Measurements from ENCODE around the gene DAB1.

Gene DAB1

DNA sequence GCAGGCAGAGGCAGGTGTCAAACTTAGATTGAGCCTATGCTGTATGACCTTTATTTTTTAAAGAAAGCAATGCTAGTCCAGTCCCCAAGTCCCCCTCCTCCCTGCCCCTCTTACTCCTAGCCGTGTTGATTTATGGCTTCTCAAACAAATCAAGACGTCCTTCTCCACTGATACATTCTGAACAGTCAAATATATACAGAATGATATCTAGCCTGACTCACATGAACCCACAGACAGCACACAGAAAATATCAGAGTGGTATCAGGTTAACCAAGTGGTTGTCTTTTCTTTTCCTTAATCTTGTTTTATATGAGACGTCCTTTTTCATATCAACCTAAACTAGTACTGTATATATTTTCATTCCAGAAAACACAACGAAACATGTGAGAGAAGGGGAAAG is 13.4 kb downstream of the DAB1 start:
- no peak for DNase-seq

DNA sequence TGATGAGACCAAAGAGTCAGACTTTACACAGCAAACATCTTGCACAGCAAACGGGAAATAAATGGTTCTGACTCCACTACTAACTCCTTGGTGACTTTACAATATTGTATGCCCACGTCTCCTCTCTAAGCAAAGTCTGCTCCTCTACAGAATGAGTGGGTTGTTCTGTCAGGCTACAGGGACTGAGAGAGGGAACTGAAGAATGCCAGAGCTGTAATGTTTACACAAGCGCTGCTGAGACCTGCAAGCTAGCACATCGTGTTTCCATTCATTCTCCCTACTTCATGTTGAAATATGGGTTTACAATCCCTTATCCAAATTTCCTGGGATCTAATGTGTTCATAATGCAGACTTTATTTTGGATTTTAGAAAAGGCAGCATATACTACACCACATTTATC is 15.9 kb downstream of the DAB1 start:
- no peak for DNase-seq

DNA sequence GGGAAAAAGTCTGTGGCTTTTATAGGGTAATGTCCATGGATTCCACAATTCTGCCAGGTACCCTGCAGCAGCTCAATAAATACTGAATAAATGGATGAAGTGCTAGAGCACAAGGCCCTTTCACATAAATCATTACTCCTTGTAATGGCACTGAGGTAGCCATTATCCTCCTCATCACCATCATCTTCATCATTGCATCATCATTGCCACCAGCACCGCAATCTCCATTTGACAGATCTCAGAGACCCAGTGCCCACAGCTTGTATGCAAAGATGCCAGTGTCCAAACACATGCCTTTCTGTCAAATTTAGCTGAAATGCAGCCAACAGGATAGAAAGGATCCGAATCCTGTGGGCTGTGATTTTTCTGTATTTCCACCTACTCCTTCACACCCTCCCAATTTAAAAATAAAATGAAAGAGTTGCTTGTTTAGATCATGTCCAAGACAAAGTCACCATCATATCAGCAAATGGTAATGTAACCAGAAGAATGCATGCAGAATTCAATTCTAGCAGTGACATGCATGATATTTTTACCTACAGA is 17.4 kb downstream of the DAB1 start:
- no peak for DNase-seq

DNA sequence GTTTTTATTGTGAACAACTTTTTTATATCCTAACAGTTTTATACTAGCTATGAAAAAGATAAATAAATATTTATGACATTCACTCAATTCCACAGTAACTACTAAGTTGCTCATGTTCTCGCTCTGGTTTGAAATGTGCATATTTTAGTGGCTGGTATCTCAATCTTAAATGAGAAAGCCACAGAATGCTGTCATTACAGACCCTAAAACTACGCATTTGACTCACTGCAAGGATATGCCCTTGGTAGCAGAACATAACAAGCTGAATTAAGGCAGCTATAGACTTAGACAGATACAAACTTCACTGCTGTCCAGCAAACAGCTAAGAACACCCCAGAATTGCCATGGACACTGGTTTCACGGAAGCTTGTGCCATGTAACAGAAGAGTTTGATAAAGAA is 19.0 kb downstream of the DAB1 start:
- DNase-seq: no peak

DNA sequence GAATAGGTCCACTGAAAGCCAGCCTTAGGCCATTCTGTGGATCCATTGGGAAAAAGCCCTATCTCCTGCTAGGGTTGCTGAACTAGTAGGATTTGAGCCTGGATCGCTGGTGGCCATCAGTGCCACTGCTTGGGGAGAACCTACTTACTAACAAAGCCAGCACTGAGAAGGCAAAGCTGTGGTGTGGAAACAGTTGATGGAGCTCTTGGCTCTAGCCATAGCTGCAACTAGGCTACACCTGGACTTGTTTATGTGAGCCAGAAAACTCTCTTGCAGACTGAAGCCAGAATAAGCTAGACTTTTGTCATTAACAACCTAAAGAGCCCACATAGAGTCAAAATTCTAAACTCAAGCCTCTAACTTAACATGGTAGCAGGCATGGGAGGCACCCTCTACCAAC is 20.7 kb downstream of the DAB1 start:
- DNase-seq: no peak

DNA sequence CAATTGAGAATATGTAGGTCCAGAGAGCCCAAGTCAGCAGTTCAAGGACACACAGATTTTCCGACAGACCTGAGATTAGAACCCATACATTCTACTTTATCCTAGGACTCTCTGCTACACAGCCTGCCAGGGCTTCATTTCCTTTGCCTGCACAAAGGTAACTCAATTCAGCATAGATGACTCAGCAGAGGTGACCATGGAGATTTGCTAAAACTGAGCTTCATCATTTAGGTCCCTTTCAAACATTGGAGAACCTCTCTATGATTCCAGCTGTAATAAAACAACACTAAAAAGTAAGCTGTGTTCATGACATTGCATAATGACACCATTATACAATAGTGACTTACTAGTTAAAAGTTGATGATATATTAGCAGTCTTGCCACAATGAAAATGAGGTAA is 22.2 kb downstream of the DAB1 start:
- DNase-seq: no peak

DNA sequence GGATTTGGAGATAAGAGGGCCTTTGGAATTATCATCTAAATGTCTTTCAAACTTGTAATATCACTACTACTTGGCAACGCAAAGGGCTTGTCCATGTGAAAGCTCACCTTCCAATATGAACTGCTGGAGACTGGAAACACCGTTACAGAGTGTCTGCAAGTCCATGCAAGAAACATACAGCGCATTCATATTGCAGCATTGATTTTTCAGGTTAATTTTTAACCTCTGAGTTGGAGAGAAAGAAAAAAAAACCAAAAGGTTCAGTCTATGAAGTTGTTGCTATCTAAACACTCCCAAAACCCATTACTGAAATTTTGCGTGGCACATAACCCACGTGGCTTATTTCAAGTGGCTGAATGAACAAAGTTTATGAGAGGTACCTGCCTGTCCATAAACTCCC is 23.8 kb downstream of the DAB1 start:
- no peak for DNase-seq

DNA sequence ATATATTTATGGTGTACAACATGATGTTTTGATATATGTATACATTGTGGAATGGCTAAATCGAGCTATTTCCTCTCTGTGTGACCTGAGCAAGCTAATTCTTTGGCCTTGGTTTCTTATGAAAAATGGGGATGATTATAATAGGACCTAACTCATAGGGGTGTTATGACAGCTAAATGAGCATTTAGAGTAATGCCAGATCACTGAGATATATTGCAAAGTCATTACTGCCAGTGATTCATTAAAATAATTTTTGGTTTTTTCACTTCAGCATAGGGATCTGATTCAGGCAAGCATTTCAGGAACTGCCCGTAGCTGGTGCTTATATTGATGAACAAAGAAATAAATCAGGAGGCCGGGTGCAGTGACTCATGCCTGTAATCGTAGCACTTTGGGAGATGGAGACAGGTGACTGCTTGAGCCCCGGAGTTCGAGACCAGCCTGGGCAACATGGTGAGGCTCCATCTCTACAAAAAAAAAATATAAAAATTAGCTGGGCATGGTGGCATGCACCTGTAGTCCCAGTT is 30.7 kb downstream of the DAB1 start:
- DNase-seq: no peak

DNA sequence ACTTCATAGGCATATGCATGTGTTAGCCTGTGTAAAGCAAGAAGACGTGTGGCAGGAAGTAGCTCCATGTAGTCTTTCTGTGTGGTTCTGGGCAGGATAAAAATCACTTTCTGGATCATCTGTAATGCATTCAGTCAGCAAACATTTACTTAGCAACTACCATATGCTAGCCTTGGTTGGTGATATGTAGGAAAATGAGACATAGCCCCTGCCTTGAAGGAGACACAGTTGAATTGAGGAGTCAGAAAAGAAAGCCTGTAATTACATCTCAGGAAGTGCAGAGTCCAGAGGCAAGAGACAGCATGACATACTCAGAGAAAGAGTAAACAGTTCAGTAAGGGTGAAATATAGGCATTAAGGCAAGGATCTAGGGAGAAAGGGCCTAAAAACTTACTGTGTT is 38.5 kb downstream of the DAB1 start:
- no peak for DNase-seq

DNA sequence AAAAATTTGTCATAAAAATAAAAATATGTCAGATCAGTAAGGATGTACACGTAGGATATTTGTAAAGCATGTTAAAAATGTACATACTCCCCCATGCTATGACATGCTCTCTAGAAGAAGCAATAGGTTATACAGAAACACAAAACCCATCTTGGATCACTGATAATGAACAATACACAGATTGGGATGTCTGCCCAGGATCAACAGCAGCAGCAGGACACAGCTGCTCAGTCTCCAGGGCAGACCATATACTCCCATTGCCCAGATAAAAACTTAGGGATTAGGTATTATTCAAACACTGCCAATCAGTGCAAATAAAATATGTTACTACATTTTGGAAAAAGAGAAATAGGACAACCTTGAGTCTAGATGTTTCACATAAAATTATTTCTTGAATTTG is 39.0 kb downstream of the DAB1 start:
- no peak for DNase-seq

DNA sequence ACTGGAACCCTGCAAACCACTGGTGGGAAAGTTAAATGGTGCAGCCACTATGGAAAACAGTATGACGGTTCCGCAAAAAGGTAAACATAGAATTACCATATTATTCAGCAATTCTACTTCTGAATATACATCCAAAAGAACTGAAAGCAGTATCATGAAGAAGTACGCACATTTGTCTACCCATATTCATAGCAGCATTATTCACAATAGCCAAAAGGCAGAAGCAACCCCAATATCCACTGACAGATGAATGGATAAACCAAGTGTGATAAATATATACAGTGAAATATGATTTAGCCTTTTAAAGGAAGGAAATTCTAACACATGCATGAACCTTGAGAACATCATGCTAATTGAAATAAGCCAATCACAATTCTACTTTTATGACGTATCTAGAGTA is 39.6 kb downstream of the DAB1 start:
- no peak for DNase-seq

DNA sequence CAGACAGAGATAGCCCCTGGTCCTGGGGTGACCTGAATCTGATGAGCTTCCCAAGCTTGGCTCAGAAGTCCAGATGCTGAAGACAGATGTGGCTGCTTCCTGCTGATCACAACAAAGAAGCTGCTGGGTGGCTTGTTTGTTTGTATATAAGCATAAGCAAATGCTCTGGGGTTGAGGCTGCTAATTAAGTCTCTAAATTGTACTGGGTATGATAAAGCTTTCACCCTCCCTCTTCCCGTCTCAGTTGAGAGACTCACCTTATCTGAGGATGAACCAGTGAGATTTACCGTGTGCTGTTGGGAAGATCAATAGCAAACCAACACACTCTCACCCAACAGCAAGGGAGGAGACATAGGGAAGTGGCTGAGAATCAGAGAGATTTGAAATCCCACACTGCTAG is 42.0 kb downstream of the DAB1 start:
- DNase-seq: no peak

DNA sequence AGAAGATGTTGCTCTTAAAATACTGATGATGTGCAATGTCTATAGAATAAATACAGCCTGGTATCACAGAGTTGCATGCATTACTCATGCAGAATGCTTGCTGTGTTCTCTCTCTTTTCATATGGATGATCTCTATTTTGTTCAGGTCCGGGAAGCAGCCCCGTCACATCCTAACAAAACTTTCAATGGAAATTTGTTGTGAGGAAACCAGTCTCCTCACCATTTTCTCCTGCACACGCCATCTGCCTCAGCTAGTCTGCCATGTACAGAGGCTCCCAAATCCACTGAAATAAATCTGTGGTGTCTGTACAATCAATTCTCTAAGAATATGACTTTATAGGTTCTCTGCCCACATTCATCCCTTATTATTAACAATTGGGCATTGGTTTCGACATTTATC is 42.4 kb downstream of the DAB1 start:
- no peak for DNase-seq

DNA sequence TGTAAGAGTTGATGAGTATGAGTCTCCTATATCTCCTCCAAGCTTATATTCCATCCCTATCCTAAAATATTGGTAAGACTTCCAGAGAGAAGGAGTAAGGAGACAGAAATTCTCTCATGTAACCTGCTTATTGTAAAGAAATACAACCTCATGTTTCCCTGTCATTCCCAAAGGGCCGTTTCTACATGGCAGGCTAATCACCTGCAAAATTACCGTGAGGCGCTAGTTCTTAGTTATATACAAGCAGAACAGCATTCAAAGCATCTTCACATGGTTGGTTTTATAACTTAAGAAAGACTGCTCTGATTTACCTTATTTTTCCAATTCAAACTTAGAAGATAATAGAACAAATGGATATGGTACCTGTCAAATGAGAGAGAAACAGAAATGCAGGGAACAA is 42.9 kb downstream of the DAB1 start:
- no peak for DNase-seq

DNA sequence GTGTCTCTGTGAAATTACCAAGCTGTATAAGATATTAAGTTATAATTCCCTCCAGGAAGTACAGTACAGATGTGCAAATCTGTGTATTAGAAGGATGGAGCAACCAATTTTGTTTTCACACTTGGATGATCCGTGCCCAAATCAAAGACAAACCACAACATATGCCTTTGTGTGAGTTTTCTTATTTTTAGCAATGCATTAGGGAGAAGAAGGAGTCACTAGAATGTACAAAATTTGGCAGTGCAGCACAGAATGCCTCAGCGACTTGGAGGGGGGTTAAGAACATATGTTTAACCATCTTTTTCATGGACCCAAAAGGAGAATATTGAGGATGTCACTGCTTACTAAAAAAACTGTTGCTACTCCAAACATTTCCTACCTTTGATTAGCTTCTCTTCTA is 45.3 kb downstream of the DAB1 start:
- no peak for DNase-seq

DNA sequence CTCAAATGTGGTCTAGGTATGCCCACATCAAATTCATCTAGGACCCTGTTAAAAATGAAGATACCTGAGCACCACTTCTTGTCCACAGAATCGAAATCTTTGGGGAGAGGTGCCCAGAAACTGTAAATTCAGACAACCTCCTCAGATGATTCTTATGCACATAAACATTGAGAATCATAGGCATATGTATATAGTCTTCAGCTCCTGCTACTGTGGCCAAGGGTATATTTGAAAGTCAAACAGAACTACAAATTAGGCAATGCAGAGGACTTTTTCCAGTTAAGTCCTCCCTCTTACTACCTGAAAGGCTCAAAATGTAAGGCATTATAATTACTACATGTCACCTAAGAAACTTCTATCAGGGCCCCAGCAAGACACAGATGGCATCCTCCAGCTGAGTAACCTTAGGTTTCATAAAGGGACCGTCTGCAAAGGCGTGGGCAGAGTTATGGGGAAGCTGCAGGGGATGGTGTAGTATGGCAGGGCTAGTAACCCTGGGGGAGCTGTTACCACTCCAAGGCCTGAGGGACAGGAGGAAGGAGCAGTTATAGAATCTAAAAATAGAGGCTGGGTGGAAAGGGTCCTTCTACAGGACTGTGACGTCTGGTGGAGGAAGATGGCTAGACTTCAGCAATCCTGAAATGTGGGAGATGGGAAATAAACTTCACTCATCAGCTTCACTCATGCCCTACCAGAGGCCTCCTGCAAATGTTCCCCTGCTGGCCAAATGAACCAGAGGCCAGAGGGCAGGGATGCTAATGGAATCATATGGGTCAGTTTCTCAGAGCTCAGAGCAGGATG is 46.3 kb downstream of the DAB1 start:
- DNase-seq: no peak

DNA sequence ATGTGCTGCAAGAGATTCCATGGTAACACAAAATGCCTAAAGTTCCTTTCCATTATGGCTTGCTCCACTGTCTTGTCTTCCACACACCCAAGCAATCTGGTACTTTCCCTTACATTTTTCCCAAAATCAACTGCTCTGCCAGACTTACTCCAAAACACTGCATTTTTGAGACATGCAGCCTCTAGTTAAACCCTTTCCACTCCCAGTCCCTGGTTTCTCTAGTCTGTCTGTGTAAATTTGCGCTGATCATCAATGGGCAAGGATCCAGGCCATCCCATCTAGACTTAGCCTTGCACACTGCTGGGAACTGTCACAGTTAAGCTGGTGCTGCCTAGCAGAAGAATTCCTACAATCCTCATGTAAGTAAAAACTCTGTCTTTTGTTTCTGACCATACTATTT is 47.8 kb downstream of the DAB1 start:
- no peak for DNase-seq

DNA sequence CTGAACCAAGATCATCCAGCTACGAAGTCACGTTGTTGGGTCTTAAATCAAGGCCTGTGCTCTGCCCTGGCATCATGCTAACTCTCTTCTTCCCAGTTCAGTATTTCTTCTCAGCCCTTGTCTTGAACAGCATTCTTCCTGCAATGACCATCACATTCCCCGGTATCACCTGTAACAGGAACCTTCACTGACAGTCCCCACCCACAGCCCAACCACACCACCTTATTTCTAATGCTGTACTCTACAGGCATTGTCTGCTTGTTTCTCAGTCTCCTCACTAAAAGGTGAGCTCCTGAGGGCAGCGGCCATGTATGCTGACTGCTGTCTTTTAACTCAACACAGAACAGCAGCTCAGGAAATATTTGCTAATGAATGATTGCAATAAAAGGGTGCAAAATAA is 54.0 kb downstream of the DAB1 start:
- no peak for DNase-seq

DNA sequence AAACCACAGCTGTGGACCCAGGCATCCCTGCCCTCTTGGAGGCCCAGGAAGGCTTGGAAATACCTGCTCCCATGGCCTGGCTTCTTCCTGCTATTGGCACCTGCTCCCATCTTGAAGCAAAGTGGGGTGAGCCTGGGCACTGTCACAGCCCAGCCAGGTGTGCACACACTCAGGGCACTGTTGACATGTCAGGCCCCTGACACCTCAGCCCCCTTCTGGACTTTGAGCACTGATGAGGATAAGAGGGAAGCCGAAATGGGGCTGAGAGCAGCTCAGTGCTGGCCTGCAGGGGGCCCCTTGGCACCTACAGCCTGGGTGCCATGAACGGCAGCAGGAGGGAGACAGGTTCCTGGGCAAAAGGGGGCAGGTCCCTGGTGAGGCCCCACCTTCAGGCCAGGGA is 55.9 kb downstream of the DAB1 start:
- no peak for DNase-seq

DNA sequence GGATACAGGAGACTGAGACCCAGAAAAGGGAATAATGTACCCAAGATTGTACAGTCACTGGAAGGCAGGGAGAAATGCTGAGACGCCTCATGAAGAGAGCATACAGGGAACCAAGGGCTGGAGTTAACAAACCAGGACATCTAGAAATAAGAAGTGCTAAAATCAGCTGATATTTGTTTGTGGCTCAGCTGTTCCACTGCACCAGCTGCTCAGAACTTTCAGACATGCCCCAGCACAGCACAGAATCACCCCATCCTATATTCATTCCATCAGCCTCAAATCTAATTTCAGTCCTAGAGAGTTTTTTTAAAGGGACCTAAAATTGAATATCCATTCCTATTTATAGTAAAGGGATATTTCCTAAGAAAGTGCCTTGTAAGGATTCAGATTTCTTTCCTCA is 60.2 kb downstream of the DAB1 start:
- DNase-seq: no peak

DNA sequence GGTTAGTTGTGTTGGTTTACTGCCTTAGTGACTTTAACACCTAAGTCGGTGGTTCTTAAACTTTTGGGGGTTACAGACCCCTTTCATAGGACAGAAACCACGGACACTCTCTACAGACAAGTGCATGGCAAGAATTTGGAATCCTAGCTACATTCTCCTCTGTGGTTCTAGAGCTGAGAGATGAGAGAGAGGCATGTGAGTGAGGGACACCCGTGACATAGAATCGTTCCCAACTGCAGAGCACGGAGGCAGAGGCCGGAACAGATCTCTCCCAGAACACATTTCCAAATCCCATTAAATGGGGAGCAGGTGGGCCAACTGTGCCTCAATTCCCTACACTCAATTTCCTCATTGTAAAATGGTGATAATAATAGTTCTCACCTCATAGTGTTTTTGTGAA is 60.7 kb downstream of the DAB1 start:
- DNase-seq: no peak

DNA sequence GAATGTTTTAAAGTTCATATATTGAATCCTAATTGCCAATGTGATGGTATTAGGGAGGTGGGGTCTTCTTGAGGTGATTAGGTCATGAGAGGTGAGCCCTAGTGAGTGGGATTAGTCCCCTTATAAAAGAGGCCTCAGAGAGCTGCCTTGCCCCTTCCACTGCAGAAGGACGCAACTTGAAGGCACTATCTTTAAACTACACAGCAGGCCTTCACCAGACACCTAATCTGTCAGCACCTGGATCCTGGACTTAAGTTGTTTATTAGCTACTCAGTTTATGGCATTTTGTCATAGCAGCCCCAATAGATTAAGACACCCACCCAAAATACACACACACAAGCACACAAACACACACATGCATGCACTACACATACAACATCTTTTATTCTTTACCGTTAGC is 61.4 kb downstream of the DAB1 start:
- DNase-seq: no peak

DNA sequence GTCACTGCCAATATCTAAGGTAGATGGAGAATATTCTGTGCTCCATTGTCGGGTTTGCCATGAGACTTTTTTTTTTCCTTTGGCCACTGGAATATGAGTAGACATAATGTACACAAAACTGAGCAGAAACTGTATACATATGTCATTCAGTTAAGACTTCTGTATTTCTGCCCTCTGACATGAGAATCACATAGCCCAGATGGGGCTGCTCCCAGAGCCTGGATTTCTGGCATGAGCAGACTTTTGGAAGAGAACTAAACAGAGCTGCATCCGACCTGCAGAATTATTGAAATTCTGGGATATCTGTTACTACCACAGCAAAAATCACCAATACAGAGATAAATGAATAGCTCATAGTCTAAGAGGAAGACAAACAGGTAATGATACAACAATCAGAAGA is 62.3 kb downstream of the DAB1 start:
- DNase-seq: no peak

DNA sequence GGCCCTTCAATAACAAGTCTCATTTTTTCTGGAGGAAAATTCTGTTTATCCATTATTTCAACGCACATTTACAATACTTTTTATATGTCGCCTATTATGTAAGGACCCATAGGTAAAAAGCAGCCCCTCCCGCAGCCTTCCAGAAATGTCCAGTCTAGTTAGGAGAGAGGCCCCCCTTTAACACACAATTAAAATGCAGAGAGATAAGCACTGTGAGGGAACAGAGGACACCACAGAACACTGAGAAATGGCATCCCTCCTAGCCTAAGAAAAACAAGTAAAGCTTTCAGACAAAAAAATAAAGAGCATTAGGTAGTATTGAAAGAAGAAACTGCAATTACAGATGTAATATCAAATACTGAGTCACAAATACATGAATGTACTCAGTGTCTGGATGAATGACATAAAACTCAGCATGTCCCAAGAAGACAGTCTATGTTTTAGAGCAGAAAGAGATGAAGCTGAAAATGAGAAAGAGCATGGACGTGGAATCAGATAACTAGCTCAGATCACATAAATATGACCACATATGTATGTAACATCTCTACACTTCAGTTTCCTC is 62.9 kb downstream of the DAB1 start:
- DNase-seq: no peak

DNA sequence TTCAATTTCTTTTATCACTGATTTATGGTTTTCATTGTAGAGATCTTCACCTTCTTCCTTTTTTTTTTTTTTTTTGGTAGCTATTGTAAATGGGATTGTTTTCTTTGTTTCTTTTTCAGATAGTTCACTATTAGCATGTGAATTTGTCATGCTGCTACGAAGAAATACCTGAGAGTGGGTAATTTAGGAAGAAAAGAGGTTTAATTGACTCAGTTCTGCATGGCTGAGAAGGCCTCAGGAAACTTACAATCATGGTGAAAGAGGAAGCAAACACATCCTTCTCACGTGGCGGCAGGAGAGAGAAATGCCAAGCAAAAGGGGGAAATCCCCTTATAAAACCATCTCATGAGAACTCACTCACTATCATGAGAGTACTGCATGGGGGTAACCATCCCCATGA is 66.4 kb downstream of the DAB1 start:
- DNase-seq: no peak

All from EL (cell line).